Measurements from ENCODE around the gene ITPKB. TPM values are rescaled to one million over a fixed set of nuclear protein-coding genes. Genes with fewer than 3 reads are reported as not detected.

Gene ITPKB
- total RNA-seq, 1 donor from 2014 or later, result 34.9 TPM

- no peak for DNase-seq (ENCODE audit: low spot score)
Measured at GRCh38 chr1:226686440-226687425, 52.3 kb downstream of the ITPKB start.

GRCh38 chr1:226685196-226685820 is 53.8 kb downstream of the ITPKB start:
- DNase-seq (ENCODE audit: low spot score), result no peak

GRCh38 chr1:226684026-226684425 is 55.1 kb downstream of the ITPKB start:
- no peak for DNase-seq (ENCODE audit: low spot score)

- no peak for DNase-seq (ENCODE audit: low spot score)
Measured at GRCh38 chr1:226682871-226683814, 55.9 kb downstream of the ITPKB start.

- no peak for DNase-seq (ENCODE audit: low spot score)
Measured at GRCh38 chr1:226681652-226682493, 57.2 kb downstream of the ITPKB start.

- no peak for DNase-seq (ENCODE audit: low spot score)
Measured at GRCh38 chr1:226680653-226681052, 58.4 kb downstream of the ITPKB start.

- DNase-seq (ENCODE audit: low spot score), result peak; percentile 95
Measured at GRCh38 chr1:226679853-226680516, 59.1 kb downstream of the ITPKB start.

GRCh38 chr1:226679262-226679661 is 59.8 kb downstream of the ITPKB start:
- no peak for DNase-seq (ENCODE audit: low spot score)

GRCh38 chr1:226678701-226679100 is 60.4 kb downstream of the ITPKB start:
- DNase-seq (ENCODE audit: low spot score), result no peak

GRCh38 chr1:226678251-226678650 is 60.8 kb downstream of the ITPKB start:
- DNase-seq (ENCODE audit: low spot score), result peak; percentile 60

- no peak for DNase-seq (ENCODE audit: low spot score)
Measured at GRCh38 chr1:226677027-226678020, 61.8 kb downstream of the ITPKB start.

- no peak for DNase-seq (ENCODE audit: low spot score)
Measured at GRCh38 chr1:226676381-226676780, 62.7 kb downstream of the ITPKB start.

GRCh38 chr1:226675715-226676357 is 63.2 kb downstream of the ITPKB start:
- no peak for DNase-seq (ENCODE audit: low spot score)

GRCh38 chr1:226674892-226675714 is 64.0 kb downstream of the ITPKB start:
- no peak for DNase-seq (ENCODE audit: low spot score)

- DNase-seq (ENCODE audit: low spot score), result no peak
Measured at GRCh38 chr1:226672339-226672762, 66.7 kb downstream of the ITPKB start.

GRCh38 chr1:226671277-226671676 is 67.8 kb downstream of the ITPKB start:
- no peak for DNase-seq (ENCODE audit: low spot score)

- no peak for DNase-seq (ENCODE audit: low spot score)
Measured at GRCh38 chr1:226670073-226670472, 69.0 kb downstream of the ITPKB start.

All from mesenteric fat pad (tissue), 1 donor.